ENCODE data around the gene NOMO2. TPM values are rescaled to one million over a fixed set of nuclear protein-coding genes. Genes with fewer than 3 reads are reported as not detected.
"Not testable (repeated sequence)": the region's sequence is repeated elsewhere in the genome, so short reads cannot be mapped to it uniquely, and the experiment has no call there.

The NOMO2 gene
- polyA plus RNA-seq, 3 donors: 47.8 to 147 (median 53.5) TPM

- WGBS, 3 donors: 66 to 81% methylated on average over 5 to 11 of the region's 31 CpGs; no CpG with 5 or more reads in 1 of the 3 donors
- H3K27ac ChIP-seq (ENCODE audit: low read depth, low read length): not testable (repeated sequence)
These were observed 167.5 kb downstream of the NOMO2 start for GRCh38 chr16:18394363-18394762.

DNA sequence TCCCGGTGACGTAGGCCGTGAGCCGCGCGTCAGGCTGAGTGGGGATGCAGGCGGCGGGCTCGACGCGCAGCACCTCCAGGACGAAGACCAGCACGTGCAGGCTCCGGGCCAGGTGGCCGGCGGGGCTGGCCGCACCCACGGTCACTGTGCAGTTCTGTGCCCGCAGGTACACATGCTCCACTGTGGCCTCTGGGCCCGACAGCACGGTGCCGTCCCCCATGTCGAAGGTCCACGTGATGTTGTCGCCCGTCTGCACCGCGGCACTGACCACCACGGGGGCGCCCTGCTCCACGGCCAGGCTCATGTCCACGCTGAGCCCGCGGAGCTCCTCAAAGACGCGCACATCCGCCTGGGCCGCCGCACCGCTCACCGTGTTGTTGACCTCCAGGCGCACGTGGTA lies 174.1 kb downstream of the NOMO2 start:
- no CpG with 5 or more reads among the region's 43 CpGs for WGBS, 3 donors
- not testable (repeated sequence) for H3K27ac ChIP-seq (ENCODE audit: low read depth, low read length)

GRCh38 chr16:18386517-18386916 lies 175.4 kb downstream of the NOMO2 start:
- 93 to 100% methylated on average over 11 to 13 of the region's 25 CpGs; no CpG with 5 or more reads in 1 of the 3 donors for whole genome bisulfite sequencing, 3 donors
- H3K27ac ChIP-seq (ENCODE audit: low read depth, low read length): not testable (repeated sequence)

GRCh38 chr16:18385285-18385684 lies 176.6 kb downstream of the NOMO2 start:
- 96% methylated on average over 4 of the region's 33 CpGs; no CpG with 5 or more reads in 2 of the 3 donors for WGBS, 3 donors
- H3K27ac ChIP-seq (ENCODE audit: low read depth, low read length): not testable (repeated sequence)

- WGBS, 3 donors: 98% methylated on average over 9 of the region's 31 CpGs; no CpG with 5 or more reads in 2 of the 3 donors
- H3K27ac ChIP-seq (ENCODE audit: low read depth, low read length): not testable (repeated sequence)
These were observed 177.0 kb downstream of the NOMO2 start for GRCh38 chr16:18384869-18385268.

DNA sequence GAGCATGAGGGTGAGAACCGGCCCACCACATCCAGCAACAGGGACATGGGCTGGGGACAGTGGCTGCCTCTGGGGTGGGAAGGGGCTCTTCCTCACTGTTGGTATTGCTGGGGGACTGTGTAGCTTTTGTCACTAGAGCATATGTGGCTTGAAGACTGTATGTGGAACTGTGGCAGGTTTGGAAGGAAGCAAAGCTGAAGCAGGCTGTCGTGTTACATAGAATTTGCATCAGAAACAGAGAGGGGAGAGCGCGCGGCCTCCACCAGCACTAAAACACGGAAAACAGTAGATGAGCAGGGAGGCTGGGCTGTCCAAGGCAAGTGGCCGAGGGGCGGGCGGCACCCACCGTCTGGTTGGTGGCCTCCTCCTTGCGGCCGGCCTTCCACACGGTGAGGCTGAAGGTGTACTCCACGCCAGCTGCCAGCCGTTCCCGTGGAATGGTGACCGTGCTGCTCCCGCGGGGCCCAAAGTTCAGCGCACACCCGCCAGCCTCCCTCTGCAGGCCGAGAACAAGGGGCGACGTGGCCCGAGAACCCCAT lies 177.7 kb downstream of the NOMO2 start:
- H3K27ac ChIP-seq (ENCODE audit: low read depth, low read length): not testable (repeated sequence)
- 89 to 92% methylated on average over 6 to 7 of the region's 25 CpGs; no CpG with 5 or more reads in 1 of the 3 donors for WGBS, 3 donors

DNA sequence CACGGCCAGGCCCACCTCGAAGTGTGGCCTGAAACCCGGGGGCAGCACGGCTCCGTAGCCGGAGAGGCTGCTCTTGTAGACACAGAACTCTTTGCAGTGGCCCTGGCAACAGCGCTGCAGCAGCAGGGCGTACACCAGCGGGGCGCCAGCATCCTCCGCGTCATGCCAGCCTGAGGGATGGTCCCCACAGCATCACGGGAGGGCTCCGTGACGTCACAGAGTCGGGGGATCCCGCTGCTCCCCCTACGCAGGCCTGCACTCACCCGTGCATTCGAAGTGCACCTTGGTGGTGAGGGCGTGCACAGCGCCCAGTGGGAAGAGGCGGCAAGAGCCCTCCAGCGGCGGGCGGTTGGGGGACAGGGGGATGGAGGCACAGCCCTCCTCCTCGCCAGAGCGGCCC lies 179.2 kb downstream of the NOMO2 start:
- WGBS, 3 donors: 93 to 96% methylated on average over 8 to 14 of the region's 28 CpGs; no CpG with 5 or more reads in 1 of the 3 donors
- H3K27ac ChIP-seq (ENCODE audit: low read depth, low read length): not testable (repeated sequence)

Other genes starting within 250 kb of the NOMO2 start
- 1 to 10 TPM in 1 of 3 donors, under 1 TPM in 1, not detected in 1; 0.12 to 8.8 TPM for gene NPIPA8, start 225.4 kb downstream of the NOMO2 start, polyA plus RNA-seq
- gene RPS15A, start 228.2 kb upstream of the NOMO2 start, polyA plus RNA-seq: 1,000 to 10,000 TPM; 2,575 to 6,839 (median 3,547) TPM
- 100 to 1,000 TPM in 1 of 3 donors, 10 to 100 TPM in 2; 45.0 to 112 (median 95.8) TPM for gene ARL6IP1, start 239.5 kb upstream of the NOMO2 start, polyA plus RNA-seq

Data from adipose tissue (tissue), 3 donors.